ENCODE measurements around the gene TMTC3.

DNA sequence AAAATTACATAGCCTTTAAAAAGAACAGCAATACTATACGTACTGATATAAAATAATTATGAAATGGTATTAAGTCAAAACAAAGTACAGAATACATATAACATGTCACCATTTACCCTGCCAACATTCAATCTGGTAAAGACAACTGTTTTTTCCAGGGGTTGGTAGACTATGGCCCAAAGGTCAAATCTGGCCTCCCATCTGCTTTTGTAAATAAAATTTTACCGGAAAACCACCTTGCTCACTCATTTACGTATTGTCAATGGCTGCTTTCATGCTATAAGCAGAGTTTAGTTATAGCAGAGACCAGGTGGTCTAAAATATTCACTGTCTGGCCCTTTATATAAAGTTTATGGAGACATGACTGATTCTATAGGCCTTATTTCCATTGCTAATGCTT lies 14.3 kb upstream of the TMTC3 start:
- TF ChIP-seq, protein P1, sequence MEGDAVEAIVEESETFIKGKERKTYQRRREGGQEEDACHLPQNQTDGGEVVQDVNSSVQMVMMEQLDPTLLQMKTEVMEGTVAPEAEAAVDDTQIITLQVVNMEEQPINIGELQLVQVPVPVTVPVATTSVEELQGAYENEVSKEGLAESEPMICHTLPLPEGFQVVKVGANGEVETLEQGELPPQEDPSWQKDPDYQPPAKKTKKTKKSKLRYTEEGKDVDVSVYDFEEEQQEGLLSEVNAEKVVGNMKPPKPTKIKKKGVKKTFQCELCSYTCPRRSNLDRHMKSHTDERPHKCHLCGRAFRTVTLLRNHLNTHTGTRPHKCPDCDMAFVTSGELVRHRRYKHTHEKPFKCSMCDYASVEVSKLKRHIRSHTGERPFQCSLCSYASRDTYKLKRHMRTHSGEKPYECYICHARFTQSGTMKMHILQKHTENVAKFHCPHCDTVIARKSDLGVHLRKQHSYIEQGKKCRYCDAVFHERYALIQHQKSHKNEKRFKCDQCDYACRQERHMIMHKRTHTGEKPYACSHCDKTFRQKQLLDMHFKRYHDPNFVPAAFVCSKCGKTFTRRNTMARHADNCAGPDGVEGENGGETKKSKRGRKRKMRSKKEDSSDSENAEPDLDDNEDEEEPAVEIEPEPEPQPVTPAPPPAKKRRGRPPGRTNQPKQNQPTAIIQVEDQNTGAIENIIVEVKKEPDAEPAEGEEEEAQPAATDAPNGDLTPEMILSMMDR (IDR thresholded peaks at IDR 0.05): no peak
- TF ChIP-seq POLR2A (IDR thresholded peaks at IDR 0.05) (no peak), EP300 (IDR thresholded peaks at IDR 0.05) (no peak)
